HG02970 (cell line): ENCODE data around the gene SUPT16H.
A peak's percentile ranks its signal among the peaks of the same experiment; 100 is the strongest.

Source experiments
- ATAC-seq: cut with Tn5 transposase; IDR thresholded peaks from one replicate; pipeline ENCODE4 v1.9.1; 2021; ENCODE audit warnings: mild to moderate bottlenecking, moderate library complexity, moderate number of reproducible peaks; ENCODE audit not compliant: unreplicated experiment, low FRiP score

The SUPT16H gene

GRCh38 chr14:21369949-21370679, 13.7 kb downstream of the SUPT16H start:
- no peak for ATAC-seq

- no peak for ATAC-seq
These were observed 16.2 kb downstream of the SUPT16H start for GRCh38 chr14:21367582-21368144.

- no peak for ATAC-seq
These were observed 27.3 kb downstream of the SUPT16H start for GRCh38 chr14:21356511-21356910.

GRCh38 chr14:21352587-21352986, 31.2 kb downstream of the SUPT16H start:
- ATAC-seq, result no peak

GRCh38 chr14:21350539-21350938, 33.3 kb downstream of the SUPT16H start:
- no peak for ATAC-seq

- ATAC-seq, result no peak
These were observed 36.6 kb downstream of the SUPT16H start for GRCh38 chr14:21347201-21347600.

- ATAC-seq, result no peak
These were observed 37.2 kb downstream of the SUPT16H start for GRCh38 chr14:21346532-21347135.

GRCh38 chr14:21343035-21343794, 40.6 kb downstream of the SUPT16H start:
- ATAC-seq, result no peak

GRCh38 chr14:21334202-21334906, 49.5 kb downstream of the SUPT16H start:
- ATAC-seq, result no peak

- no peak for ATAC-seq
These were observed 50.9 kb downstream of the SUPT16H start for GRCh38 chr14:21332950-21333349.

- no peak for ATAC-seq
These were observed 56.8 kb downstream of the SUPT16H start for GRCh38 chr14:21326972-21327371.

- no peak for ATAC-seq
These were observed 61.1 kb downstream of the SUPT16H start for GRCh38 chr14:21322716-21323115.

GRCh38 chr14:21320913-21321312, 62.9 kb downstream of the SUPT16H start:
- no peak for ATAC-seq

GRCh38 chr14:21317398-21317797, 66.4 kb downstream of the SUPT16H start:
- ATAC-seq, result no peak

- no peak for ATAC-seq
These were observed 70.3 kb downstream of the SUPT16H start for GRCh38 chr14:21313512-21313911.

- no peak for ATAC-seq
These were observed 72.2 kb downstream of the SUPT16H start for GRCh38 chr14:21311614-21312013.

GRCh38 chr14:21309956-21310355, 73.9 kb downstream of the SUPT16H start:
- ATAC-seq, result no peak

GRCh38 chr14:21309238-21309636, 74.6 kb downstream of the SUPT16H start:
- ATAC-seq, result no peak

GRCh38 chr14:21308479-21309237, 75.2 kb downstream of the SUPT16H start:
- peak; percentile 65 for ATAC-seq

GRCh38 chr14:21308132-21308478, 75.7 kb downstream of the SUPT16H start:
- peak; percentile 21 for ATAC-seq
